Ishikawa (cell line): ENCODE data around the gene RBMS3.

Source experiments
- CEBPB ChIP-seq: IDR thresholded peaks from 2 replicates; pipeline ENCODE4 v1.6.1; 2012
- CREB1 ChIP-seq: IDR thresholded peaks from 2 replicates; pipeline ENCODE4 v1.6.1; 2012; ENCODE audit warnings: low read depth
- EP300 ChIP-seq: IDR thresholded peaks from 2 replicates; pipeline ENCODE4 v1.6.1; 2012; ENCODE audit warnings: borderline replicate concordance
- FOXM1 ChIP-seq: IDR thresholded peaks from 2 replicates; pipeline ENCODE4 v1.6.1; 2012; ENCODE audit warnings: low read depth, borderline replicate concordance
- MAX ChIP-seq: IDR thresholded peaks from 2 replicates; pipeline ENCODE4 v1.6.1; 2012
- NFIC ChIP-seq: IDR thresholded peaks from 2 replicates; pipeline ENCODE4 v1.6.1; 2012
- RAD21 ChIP-seq: IDR thresholded peaks from 2 replicates; pipeline ENCODE4 v1.6.1; 2012; ENCODE audit warnings: low read depth
- REST ChIP-seq: IDR thresholded peaks from 2 replicates; pipeline ENCODE4 v1.6.1; 2012; ENCODE audit warnings: low read depth, mild to moderate bottlenecking
- TAF1 ChIP-seq: IDR thresholded peaks from 2 replicates; pipeline ENCODE4 v1.6.1; 2012; ENCODE audit warnings: low read depth, mild to moderate bottlenecking
- TCF12 ChIP-seq: IDR thresholded peaks from 2 replicates; pipeline ENCODE4 v1.6.1; 2012; ENCODE audit warnings: low read depth
- YY1 ChIP-seq: IDR thresholded peaks from 2 replicates; pipeline ENCODE4 v1.6.1; 2012; ENCODE audit warnings: low read depth
- ZBTB7A ChIP-seq: IDR thresholded peaks from 2 replicates; pipeline ENCODE4 v1.6.1; 2012; ENCODE audit warnings: low read depth

- TF ChIP-seq EP300 (no peak; the same call in 1 of the 2 replicates), FOXM1 (no peak), NFIC (no peak), CREB1 (no peak), TAF1 (no peak), REST (no peak), TCF12 (no peak), RAD21 (no peak), CEBPB (no peak), MAX (no peak), ZBTB7A (no peak), YY1 (no peak)
These were observed 40.6 kb upstream of the RBMS3 start for GRCh38 chr3:29240248-29240647.
